Neutrophil (primary cell): Measurements from ENCODE around the gene USP32.

Experiments used
- H3K27ac ChIP-seq: fragments of 200-600 bp; sonication (generic); 2 replicates; pipeline ENCODE4 v1.5.1; 2016; ENCODE audit warnings: mild to moderate bottlenecking, moderate library complexity
- H3K27me3 ChIP-seq: fragments of 200-600 bp; sonication (generic); 2 replicates; pipeline ENCODE4 v1.6.0; 2016; ENCODE audit warnings: mild to moderate bottlenecking
- H3K36me3 ChIP-seq: fragments of 200-600 bp; sonication (generic); 2 replicates; pipeline ENCODE4 v1.5.1; 2017
- H3K4me1 ChIP-seq, 2 experiments: fragments of 200-600 bp in 1 of 2; sonication (generic) in 1 of 2; 1 replicate in 1 of 2; 2 replicates in 1 of 2; pipeline versions ENCODE4 v1.5.1 to v1.6.1; 2013 to 2016; ENCODE audit warnings: low read depth in 1 of 2, low read length in 1 of 2, mild to moderate bottlenecking in 1 of 2, moderate library complexity in 1 of 2; ENCODE audit not compliant: control insufficient read depth in 1 of 2, insufficient read depth in 1 of 2
- H3K4me3 ChIP-seq, 2 experiments: fragments of 200-600 bp in 1 of 2; sonication (generic) in 1 of 2; 1 replicate in 1 of 2; 2 replicates in 1 of 2; pipeline ENCODE4 v1.5.1; 2013 to 2016; ENCODE audit warnings: low read depth in 1 of 2, low read length in 1 of 2, mild to moderate bottlenecking in 1 of 2, moderate library complexity in 1 of 2
- H3K9me3 ChIP-seq: fragments of 200-600 bp; sonication (generic); 2 replicates; pipeline ENCODE4 v1.5.1; 2016
- TF ChIP-seq, protein P1 (sequence below): fragments of 200-600 bp; sonication (generic); IDR thresholded peaks from 2 replicates; pipeline ENCODE4 v1.5.1; 2016; ENCODE audit warnings: antibody characterized with exemption

Gene USP32

DNA sequence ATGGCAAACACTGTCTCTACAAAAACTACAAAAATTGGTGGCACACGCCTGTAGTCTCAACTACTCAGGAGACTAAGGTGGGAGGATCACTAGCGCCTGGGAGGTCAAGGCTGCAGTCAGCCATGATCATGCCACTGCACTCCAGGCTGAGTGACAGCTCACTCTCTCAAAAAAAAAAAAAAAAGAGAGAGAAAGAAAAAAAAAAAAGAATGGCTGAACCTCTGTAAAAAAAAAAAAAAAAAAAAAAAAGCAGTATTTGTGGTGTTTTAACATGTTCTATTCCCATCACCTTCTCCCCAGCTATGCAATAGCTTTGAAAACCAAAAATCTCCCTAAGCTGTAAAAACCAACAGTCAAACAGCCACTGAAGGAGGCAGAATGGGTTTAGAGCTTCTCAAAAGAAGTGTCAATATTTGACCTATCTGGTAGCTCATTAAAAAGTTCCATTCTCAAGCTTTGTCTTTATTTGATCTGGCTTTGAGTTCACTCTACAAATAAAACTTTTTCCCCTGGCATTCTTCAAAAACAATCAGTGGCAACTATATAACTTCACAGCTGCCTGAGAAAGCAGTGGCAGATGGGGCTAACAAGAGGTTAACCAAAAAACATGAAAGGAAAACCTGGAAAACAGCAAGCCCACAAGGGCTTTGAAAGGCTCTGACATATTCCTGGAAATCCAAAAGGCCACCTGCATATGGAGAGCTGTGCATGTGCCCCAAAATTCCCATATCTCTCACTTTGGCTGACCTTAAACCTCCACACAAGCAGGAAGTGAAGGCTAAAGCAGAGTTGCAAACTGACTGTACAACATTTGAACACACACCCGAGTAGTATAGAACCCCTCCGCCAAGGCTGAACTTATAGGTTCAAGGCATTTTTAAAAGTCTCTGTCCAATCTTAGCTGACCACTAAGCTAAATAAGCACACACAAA, 36.0 kb downstream of the USP32 start:
- Histone ChIP-seq H3K9me3 (no peaks in the 10 kb centered on the region), H3K4me3 (no peak overlapping the region), H3K27me3 (no peaks in the 10 kb centered on the region), H3K27ac (peak overlapping the region; percentile 65), H3K4me1 (peaks cover 51 to 53% of the 10 kb centered on the region in 2 experiments), H3K36me3 (no peaks in the 10 kb centered on the region)
- TF ChIP-seq, protein P1, sequence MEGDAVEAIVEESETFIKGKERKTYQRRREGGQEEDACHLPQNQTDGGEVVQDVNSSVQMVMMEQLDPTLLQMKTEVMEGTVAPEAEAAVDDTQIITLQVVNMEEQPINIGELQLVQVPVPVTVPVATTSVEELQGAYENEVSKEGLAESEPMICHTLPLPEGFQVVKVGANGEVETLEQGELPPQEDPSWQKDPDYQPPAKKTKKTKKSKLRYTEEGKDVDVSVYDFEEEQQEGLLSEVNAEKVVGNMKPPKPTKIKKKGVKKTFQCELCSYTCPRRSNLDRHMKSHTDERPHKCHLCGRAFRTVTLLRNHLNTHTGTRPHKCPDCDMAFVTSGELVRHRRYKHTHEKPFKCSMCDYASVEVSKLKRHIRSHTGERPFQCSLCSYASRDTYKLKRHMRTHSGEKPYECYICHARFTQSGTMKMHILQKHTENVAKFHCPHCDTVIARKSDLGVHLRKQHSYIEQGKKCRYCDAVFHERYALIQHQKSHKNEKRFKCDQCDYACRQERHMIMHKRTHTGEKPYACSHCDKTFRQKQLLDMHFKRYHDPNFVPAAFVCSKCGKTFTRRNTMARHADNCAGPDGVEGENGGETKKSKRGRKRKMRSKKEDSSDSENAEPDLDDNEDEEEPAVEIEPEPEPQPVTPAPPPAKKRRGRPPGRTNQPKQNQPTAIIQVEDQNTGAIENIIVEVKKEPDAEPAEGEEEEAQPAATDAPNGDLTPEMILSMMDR = no peak

DNA sequence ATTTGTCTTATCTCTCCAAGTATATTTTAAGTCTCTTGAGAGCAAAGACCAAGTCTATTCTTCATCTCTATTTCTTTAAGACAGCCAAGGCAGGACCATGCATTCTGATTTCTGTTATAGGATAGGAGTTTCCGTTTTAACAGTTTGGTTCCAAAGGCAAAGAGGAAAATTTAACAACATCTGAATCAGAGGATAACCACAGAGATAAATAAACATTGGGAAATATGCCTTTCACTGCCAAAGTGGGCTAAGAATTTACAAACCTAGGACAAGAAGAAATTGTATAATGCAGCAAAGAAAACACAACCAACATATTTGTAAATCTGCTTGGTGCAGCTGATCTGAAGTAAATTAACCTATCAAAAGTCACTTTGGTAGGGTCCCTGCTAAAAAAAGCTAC, 37.7 kb downstream of the USP32 start:
- Histone ChIP-seq H3K9me3 (no peaks in the 10 kb centered on the region), H3K27me3 (no peaks in the 10 kb centered on the region), H3K27ac (peak overlapping the region; percentile 37), H3K4me1 (peaks cover 51 to 53% of the 10 kb centered on the region in 2 experiments), H3K36me3 (no peaks in the 10 kb centered on the region), H3K4me3 (no peak overlapping the region)
- TF ChIP-seq, protein P1 = no peak

DNA sequence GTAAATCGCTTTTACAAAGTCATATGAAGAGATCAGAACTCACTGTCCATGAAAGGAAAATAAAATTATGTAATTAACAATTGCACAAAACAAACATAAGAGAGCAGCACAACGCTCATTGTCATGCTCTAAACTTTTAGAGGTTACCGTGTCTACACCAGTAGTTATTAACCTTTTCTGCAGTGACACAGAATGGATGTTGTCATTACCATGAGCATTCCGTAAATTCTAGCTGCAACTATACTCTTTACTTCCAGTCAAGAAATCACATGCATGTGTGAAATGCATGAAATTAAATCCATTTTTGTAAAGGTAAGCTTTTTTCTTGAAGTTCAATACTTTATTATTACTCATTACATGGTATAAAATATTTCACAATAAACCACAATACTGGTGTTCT, 38.2 kb downstream of the USP32 start:
- H3K4me3 ChIP-seq = no peak overlapping the region
- H3K27ac ChIP-seq = no peak overlapping the region
- TF ChIP-seq, protein P1 = no peak

DNA sequence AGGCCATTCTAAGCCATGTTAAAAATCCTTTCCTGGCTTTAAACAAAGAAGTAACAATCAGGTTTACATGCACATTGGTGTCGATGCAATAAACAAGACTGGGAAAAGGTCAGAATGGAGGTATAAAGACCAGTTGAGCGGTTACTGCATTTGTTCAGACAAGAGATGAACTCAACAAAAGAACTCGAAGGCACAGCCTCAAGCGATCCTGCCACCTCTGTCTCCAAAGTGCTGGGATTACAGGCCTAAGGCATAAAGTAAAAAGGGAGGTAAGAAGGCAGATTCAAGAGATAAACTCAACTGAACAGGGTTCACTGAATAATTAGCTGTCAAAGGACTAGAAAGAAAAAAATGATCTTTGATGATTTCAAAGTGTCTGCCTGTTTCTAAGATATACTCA, 39.4 kb downstream of the USP32 start:
- Histone ChIP-seq H3K9me3 (no peaks in the 10 kb centered on the region), H3K4me3 (no peak overlapping the region), H3K36me3 (no peaks in the 10 kb centered on the region), H3K27ac (no peak overlapping the region), H3K27me3 (no peaks in the 10 kb centered on the region), H3K4me1 (peaks cover 37 to 39% of the 10 kb centered on the region in 2 experiments)
- TF ChIP-seq, protein P1 = no peak

More for the DNA sequence above, 38.2 kb downstream of the USP32 start:
- H3K9me3 ChIP-seq = no peaks in the 10 kb centered on the region
- no peaks in the 10 kb centered on the region for H3K27me3 ChIP-seq
- no peaks in the 10 kb centered on the region for H3K36me3 ChIP-seq
- peaks cover 49 to 51% of the 10 kb centered on the region in 2 experiments for H3K4me1 ChIP-seq

DNA sequence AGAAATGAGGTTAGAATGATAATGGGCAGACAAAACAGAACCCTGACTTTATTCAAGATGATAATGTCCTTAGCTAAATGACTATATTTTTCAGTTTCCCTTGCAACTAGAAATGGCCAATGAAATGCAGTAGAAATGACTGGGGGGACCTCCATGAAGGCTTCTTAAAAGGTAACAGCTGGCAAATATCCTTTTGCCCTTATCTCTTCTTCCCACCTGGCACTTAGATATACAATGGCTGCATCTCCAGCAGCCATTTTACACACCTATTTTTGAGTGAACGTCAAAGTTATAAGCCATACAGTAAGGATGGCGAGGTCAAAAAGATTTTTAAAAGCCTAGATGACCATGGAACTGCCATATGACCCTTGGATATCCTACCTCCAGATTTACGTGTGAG, 39.9 kb downstream of the USP32 start:
- Histone ChIP-seq H3K4me1 (peaks cover 32 to 34% of the 10 kb centered on the region in 2 experiments), H3K36me3 (no peaks in the 10 kb centered on the region), H3K9me3 (no peaks in the 10 kb centered on the region), H3K27ac (no peak overlapping the region), H3K27me3 (no peaks in the 10 kb centered on the region), H3K4me3 (no peak overlapping the region)
- TF ChIP-seq, protein P1 = no peak
